ENCODE measurements around the gene RESF1.

- no peak for TF ChIP-seq CTCF (conservative IDR thresholded peaks at IDR 0.05; ENCODE audit: low read depth in 2 of 2)
- TF ChIP-seq REST (IDR thresholded peaks at IDR 0.05; ENCODE audit: unreplicated experiment): no peak
- TF ChIP-seq EZH2 (IDR thresholded peaks at IDR 0.05; ENCODE audit: low read depth, unreplicated experiment): no peak
- TF ChIP-seq POLR2AphosphoS5 (IDR thresholded peaks at IDR 0.05; ENCODE audit: low read depth): no peak
- no peak for TF ChIP-seq EZH2phosphoT487 (IDR thresholded peaks at IDR 0.05; ENCODE audit: unreplicated experiment)
- TF ChIP-seq JUNB (IDR thresholded peaks at IDR 0.05; ENCODE audit: unreplicated experiment): no peak
Measured at GRCh38 chr12:31962076-31962475, 2.9 kb downstream of the RESF1 start.

Data from GM23338 (cell line).